Measurements from ENCODE around the gene LRRC75B. TPM values are rescaled to one million over a fixed set of nuclear protein-coding genes. Genes with fewer than 3 reads are reported as not detected.

LRRC75B gene
- total RNA-seq, 1 experiment from 2014 or later, result 2.2 TPM

GRCh38 chr22:24565077-24565476 lies 27.8 kb downstream of the LRRC75B start:
- Histone ChIP-seq H3K4me1 (replicated peaks; ENCODE audit: insufficient read depth) (no peaks in the 10 kb centered on the region), H3K27ac (no peak overlapping the region), H3K36me3 (ENCODE audit: low read depth) (peaks cover 18% of the 10 kb centered on the region), H3K4me2 (no peak overlapping the region), H3K9me3 (ENCODE audit: insufficient read depth, low read depth) (no peaks in the 10 kb centered on the region), H3K9me2 (ENCODE audit: insufficient read depth) (no peaks in the 10 kb centered on the region), H2AFZ (no peak overlapping the region), H3F3A (ENCODE audit: insufficient read depth, low read depth) (no peaks in the 10 kb centered on the region; the same call in 1 of the 2 replicates), H3K27me3 (ENCODE audit: insufficient read depth, low read depth) (no peaks in the 10 kb centered on the region), H3K4me3 (no peak overlapping the region), H4K20me1 (ENCODE audit: insufficient read depth) (peaks cover 75% of the 10 kb centered on the region), H3K79me2 (ENCODE audit: low read depth) (peaks cover 74% of the 10 kb centered on the region)
- POLR2A ChIA-PET (ENCODE audit: unreplicated experiment), result no interaction called here
- no peak for TF ChIP-seq EZH2 (IDR thresholded peaks at IDR 0.05; ENCODE audit: low read depth)
- TF ChIP-seq CTCF (conservative IDR thresholded peaks at IDR 0.05), result no peak
- CTCF ChIA-PET, result no interaction called here
- DNase-seq, result no peak
- BruUV-seq (replicated peaks), result no TSS peak
- intact Hi-C loops (cut with micrococcal nuclease; ENCODE audit: unreplicated experiment), result no loop called here

- H3F3A ChIP-seq (ENCODE audit: insufficient read depth, low read depth), result no peaks in the 10 kb centered on the region; the same call in 1 of the 2 replicates
Observed at GRCh38 chr22:24564376-24565058, 28.4 kb downstream of the LRRC75B start.

GRCh38 chr22:24563246-24563645 lies 29.6 kb downstream of the LRRC75B start:
- Histone ChIP-seq H4K20me1 (ENCODE audit: insufficient read depth) (peaks cover 79% of the 10 kb centered on the region), H3K9me3 (ENCODE audit: insufficient read depth, low read depth) (no peaks in the 10 kb centered on the region), H3K27ac (no peak overlapping the region), H3K4me3 (no peak overlapping the region), H3K27me3 (ENCODE audit: insufficient read depth, low read depth) (no peaks in the 10 kb centered on the region), H3K4me2 (no peak overlapping the region), H3K9me2 (ENCODE audit: insufficient read depth) (no peaks in the 10 kb centered on the region), H3F3A (ENCODE audit: insufficient read depth, low read depth) (no peaks in the 10 kb centered on the region; the same call in 1 of the 2 replicates), H3K36me3 (ENCODE audit: low read depth) (peaks cover 19% of the 10 kb centered on the region), H2AFZ (no peak overlapping the region), H3K4me1 (replicated peaks; ENCODE audit: insufficient read depth) (no peaks in the 10 kb centered on the region), H3K79me2 (ENCODE audit: low read depth) (peaks cover 85% of the 10 kb centered on the region)
- CTCF ChIA-PET, result no interaction called here
- BruUV-seq (replicated peaks), result no TSS peak
- TF ChIP-seq EZH2 (IDR thresholded peaks at IDR 0.05; ENCODE audit: low read depth) (no peak), CTCF (conservative IDR thresholded peaks at IDR 0.05) (no peak)
- no peak for DNase-seq
- POLR2A ChIA-PET (ENCODE audit: unreplicated experiment), result no interaction called here
- intact Hi-C loops (cut with micrococcal nuclease; ENCODE audit: unreplicated experiment), result no loop called here

More at GRCh38 chr22:24564376-24565058, 28.4 kb downstream of the LRRC75B start:
- Histone ChIP-seq H4K20me1 (ENCODE audit: insufficient read depth) (peaks cover 73% of the 10 kb centered on the region), H3K4me3 (no peak overlapping the region), H2AFZ (no peak overlapping the region), H3K27me3 (ENCODE audit: insufficient read depth, low read depth) (no peaks in the 10 kb centered on the region), H3K36me3 (ENCODE audit: low read depth) (peaks cover 18% of the 10 kb centered on the region), H3K27ac (no peak overlapping the region), H3K4me1 (replicated peaks; ENCODE audit: insufficient read depth) (no peaks in the 10 kb centered on the region), H3K4me2 (no peak overlapping the region), H3K9me2 (ENCODE audit: insufficient read depth) (no peaks in the 10 kb centered on the region), H3K79me2 (ENCODE audit: low read depth) (peaks cover 79% of the 10 kb centered on the region), H3K9me3 (ENCODE audit: insufficient read depth, low read depth) (no peaks in the 10 kb centered on the region)
- TF ChIP-seq CTCF (conservative IDR thresholded peaks at IDR 0.05) (no peak), EZH2 (IDR thresholded peaks at IDR 0.05; ENCODE audit: low read depth) (no peak)
- BruUV-seq (replicated peaks), result no TSS peak
- POLR2A ChIA-PET (ENCODE audit: unreplicated experiment), result no interaction called here
- intact Hi-C loops (cut with micrococcal nuclease; ENCODE audit: unreplicated experiment), result no loop called here
- CTCF ChIA-PET, result no interaction called here
- DNase-seq, result no peak
